ENCODE data around the gene UBE2R2. TPM values are rescaled to one million over a fixed set of nuclear protein-coding genes. Genes with fewer than 3 reads are reported as not detected.
"Not testable (repeated sequence)": the region's sequence is repeated elsewhere in the genome, so short reads cannot be mapped to it uniquely, and the experiment has no call there.

Gene UBE2R2
- total and polyA plus RNA-seq, 2 donors (not counting 1 experiment from before 2014, with no cell fraction given): 23.9 to 57.1 TPM

DNA sequence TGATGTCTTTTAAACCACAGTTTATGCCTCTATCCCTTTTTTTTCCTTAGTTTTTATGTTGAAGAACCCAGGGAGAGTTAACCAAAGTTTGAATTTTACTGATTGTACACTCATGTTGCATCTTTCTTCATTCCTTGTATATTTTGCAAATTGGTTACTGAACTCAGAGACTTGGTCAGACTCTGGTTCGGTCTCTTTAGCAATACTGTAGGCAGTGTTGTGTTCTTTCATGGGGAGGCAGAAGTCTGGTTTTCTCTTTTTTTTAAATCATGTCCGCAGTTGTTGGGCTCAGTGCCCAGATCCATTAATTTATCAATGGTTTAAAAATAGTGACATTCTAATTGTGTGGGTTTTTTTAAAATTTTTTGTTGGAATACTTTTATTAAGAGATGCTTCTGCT, 23.4 kb downstream of the UBE2R2 start:
- H3K27me3 ChIP-seq (ENCODE audit: control insufficient read depth, insufficient read depth, low read length): no peaks in the 10 kb centered on the region
- H3K79me2 ChIP-seq (ENCODE audit: control insufficient read depth, insufficient read depth, low read length): peaks cover 89% of the 10 kb centered on the region
- TF ChIP-seq, protein P1, sequence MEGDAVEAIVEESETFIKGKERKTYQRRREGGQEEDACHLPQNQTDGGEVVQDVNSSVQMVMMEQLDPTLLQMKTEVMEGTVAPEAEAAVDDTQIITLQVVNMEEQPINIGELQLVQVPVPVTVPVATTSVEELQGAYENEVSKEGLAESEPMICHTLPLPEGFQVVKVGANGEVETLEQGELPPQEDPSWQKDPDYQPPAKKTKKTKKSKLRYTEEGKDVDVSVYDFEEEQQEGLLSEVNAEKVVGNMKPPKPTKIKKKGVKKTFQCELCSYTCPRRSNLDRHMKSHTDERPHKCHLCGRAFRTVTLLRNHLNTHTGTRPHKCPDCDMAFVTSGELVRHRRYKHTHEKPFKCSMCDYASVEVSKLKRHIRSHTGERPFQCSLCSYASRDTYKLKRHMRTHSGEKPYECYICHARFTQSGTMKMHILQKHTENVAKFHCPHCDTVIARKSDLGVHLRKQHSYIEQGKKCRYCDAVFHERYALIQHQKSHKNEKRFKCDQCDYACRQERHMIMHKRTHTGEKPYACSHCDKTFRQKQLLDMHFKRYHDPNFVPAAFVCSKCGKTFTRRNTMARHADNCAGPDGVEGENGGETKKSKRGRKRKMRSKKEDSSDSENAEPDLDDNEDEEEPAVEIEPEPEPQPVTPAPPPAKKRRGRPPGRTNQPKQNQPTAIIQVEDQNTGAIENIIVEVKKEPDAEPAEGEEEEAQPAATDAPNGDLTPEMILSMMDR (conservative IDR thresholded peaks at IDR 0.05 in 1 of 2, IDR thresholded peaks at IDR 0.05 in 1 of 2; ENCODE audit: low read depth in 1 of 2, low read length in 2 of 2): no peak
- no peak for TF ChIP-seq EZH2 (IDR thresholded peaks at IDR 0.05; ENCODE audit: low read length, missing control alignments)
- no peak overlapping the region for H2AFZ ChIP-seq (ENCODE audit: low read length)
- peaks cover 14% of the 10 kb centered on the region for H3K4me1 ChIP-seq (ENCODE audit: control insufficient read depth, extremely low read depth, insufficient read depth, low read length)
- H3K36me3 ChIP-seq (ENCODE audit: control insufficient read depth, insufficient read depth, low read length): no peaks in the 10 kb centered on the region
- no peak overlapping the region for H3K4me2 ChIP-seq (ENCODE audit: extremely low read depth, insufficient read depth, low read length)
- DNase-seq (ENCODE audit: low read depth in 2 of 2): peak; percentile 41 to 72
- H4K20me1 ChIP-seq (ENCODE audit: control insufficient read depth, extremely low read depth, insufficient read depth, low read length): no peaks in the 10 kb centered on the region
- no peak overlapping the region for H3K27ac ChIP-seq (ENCODE audit: insufficient read depth, low read length)
- H3K9ac ChIP-seq (ENCODE audit: insufficient read depth, low read length): no peak overlapping the region
- no peak overlapping the region for H3K4me3 ChIP-seq (replicated peaks in 1 of 4; ENCODE audit: control extremely low read depth in 1 of 4, insufficient read depth in 1 of 4, low read depth in 3 of 4, low read length in 4 of 4)
- H3K9me3 ChIP-seq (ENCODE audit: control insufficient read depth, insufficient read depth, low read depth, low read length): no peaks in the 10 kb centered on the region

DNA sequence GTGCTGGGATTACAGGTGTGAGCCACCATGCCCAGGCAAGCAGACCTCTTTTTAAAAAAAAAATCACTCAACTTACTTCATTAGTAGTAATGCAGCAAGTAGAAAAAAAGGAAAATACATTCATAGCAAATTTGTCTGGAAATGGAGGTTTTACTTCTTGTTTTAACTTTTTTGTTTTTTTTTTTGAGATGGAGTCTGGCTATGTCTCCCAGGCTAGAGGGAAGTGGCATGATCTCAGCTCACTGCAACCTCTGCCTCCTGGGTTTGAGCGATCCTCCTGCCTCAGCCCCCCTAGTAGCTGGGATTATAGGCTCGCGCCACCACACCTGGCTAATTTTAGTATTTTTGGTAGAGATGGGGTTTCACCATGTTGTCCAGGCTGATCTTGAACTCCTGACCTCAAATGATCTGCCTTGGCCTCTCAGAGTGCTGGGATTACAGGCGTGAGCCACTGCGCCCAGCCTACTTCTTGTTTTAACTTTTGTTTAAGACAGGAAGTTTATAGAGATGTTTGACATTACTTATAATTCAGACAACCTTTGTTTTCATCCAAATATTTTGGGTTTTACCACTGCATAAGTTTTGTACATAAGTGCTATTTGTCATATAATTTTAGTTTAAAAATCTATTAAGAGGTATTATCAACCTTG, 26.5 kb downstream of the UBE2R2 start:
- Histone ChIP-seq H4K20me1 (ENCODE audit: control insufficient read depth, extremely low read depth, insufficient read depth, low read length) (no peaks in the 10 kb centered on the region), H3K36me3 (ENCODE audit: control insufficient read depth, insufficient read depth, low read length) (no peaks in the 10 kb centered on the region), H3K4me3 (replicated peaks in 1 of 4; ENCODE audit: control extremely low read depth in 1 of 4, insufficient read depth in 1 of 4, low read depth in 3 of 4, low read length in 4 of 4) (no peak overlapping the region), H3K9me3 (ENCODE audit: control insufficient read depth, insufficient read depth, low read depth, low read length) (no peaks in the 10 kb centered on the region), H3K79me2 (ENCODE audit: control insufficient read depth, insufficient read depth, low read length) (peaks cover 90% of the 10 kb centered on the region), H3K4me1 (ENCODE audit: control insufficient read depth, extremely low read depth, insufficient read depth, low read length) (peaks cover 5% of the 10 kb centered on the region), H3K27ac (ENCODE audit: insufficient read depth, low read length) (no peak overlapping the region), H3K4me2 (ENCODE audit: extremely low read depth, insufficient read depth, low read length) (no peak overlapping the region), H3K9ac (ENCODE audit: insufficient read depth, low read length) (no peak overlapping the region), H2AFZ (ENCODE audit: low read length) (no peak overlapping the region), H3K27me3 (ENCODE audit: control insufficient read depth, insufficient read depth, low read length) (no peaks in the 10 kb centered on the region)
- TF ChIP-seq, protein P1 (conservative IDR thresholded peaks at IDR 0.05 in 1 of 2, IDR thresholded peaks at IDR 0.05 in 1 of 2; ENCODE audit: low read depth in 1 of 2, low read length in 2 of 2): no peak
- TF ChIP-seq EZH2 (IDR thresholded peaks at IDR 0.05; ENCODE audit: low read length, missing control alignments): no peak
- DNase-seq (ENCODE audit: low read depth in 2 of 2): no peak

DNA sequence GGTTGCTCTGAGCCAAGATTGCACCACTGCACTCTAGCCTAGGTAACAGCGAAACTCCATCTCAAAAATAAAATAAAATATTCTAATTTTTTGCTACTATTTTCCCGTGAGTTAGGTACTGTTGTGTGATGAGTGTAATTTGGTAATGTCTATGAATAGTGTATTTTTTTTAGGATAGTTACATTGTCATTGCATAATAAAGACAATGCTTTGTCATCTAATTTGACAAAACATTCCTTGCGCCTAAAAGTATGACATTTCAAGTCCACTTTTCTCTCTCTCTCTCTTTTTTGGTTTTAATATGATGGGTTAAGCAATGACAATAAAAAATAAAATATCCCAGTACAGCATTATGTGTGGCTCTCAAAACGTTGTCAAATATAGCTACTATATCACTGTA, 29.3 kb downstream of the UBE2R2 start:
- Histone ChIP-seq H3K4me1 (ENCODE audit: control insufficient read depth, extremely low read depth, insufficient read depth, low read length) (peaks cover 5% of the 10 kb centered on the region), H3K27me3 (ENCODE audit: control insufficient read depth, insufficient read depth, low read length) (no peaks in the 10 kb centered on the region), H4K20me1 (ENCODE audit: control insufficient read depth, extremely low read depth, insufficient read depth, low read length) (peaks cover 5% of the 10 kb centered on the region), H3K4me3 (replicated peaks in 1 of 4; ENCODE audit: control extremely low read depth in 1 of 4, insufficient read depth in 1 of 4, low read depth in 3 of 4, low read length in 4 of 4) (no peak overlapping the region), H3K36me3 (ENCODE audit: control insufficient read depth, insufficient read depth, low read length) (no peaks in the 10 kb centered on the region), H3K4me2 (ENCODE audit: extremely low read depth, insufficient read depth, low read length) (no peak overlapping the region), H3K9me3 (ENCODE audit: control insufficient read depth, insufficient read depth, low read depth, low read length) (no peaks in the 10 kb centered on the region), H3K27ac (ENCODE audit: insufficient read depth, low read length) (no peak overlapping the region), H2AFZ (ENCODE audit: low read length) (no peak overlapping the region), H3K9ac (ENCODE audit: insufficient read depth, low read length) (no peak overlapping the region), H3K79me2 (ENCODE audit: control insufficient read depth, insufficient read depth, low read length) (peaks cover 87% of the 10 kb centered on the region)
- TF ChIP-seq, protein P1 (conservative IDR thresholded peaks at IDR 0.05 in 1 of 2, IDR thresholded peaks at IDR 0.05 in 1 of 2; ENCODE audit: low read depth in 1 of 2, low read length in 2 of 2): no peak
- TF ChIP-seq EZH2 (IDR thresholded peaks at IDR 0.05; ENCODE audit: low read length, missing control alignments): no peak
- DNase-seq (ENCODE audit: low read depth in 2 of 2): no peak

DNA sequence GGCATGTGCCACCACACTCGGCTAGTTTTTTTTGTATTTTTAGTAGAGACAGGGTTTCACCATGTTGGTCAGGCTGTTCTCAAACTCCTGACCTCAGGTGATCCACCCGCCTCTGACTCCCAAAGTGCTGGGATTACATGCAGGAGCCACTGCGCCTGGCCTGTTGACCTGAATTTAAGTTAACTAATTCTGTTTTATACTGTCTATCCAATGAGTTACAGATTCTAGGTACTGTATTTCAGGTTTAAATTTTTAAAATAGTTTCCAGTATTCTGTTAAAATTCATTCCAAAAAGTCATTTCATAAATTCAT, 30.9 kb downstream of the UBE2R2 start:
- DNase-seq (ENCODE audit: low read depth in 2 of 2); H4K20me1 ChIP-seq (ENCODE audit: control insufficient read depth, extremely low read depth, insufficient read depth, low read length): not testable (repeated sequence)

More for the DNA sequence above, 30.9 kb downstream of the UBE2R2 start:
- peaks cover 86% of the 10 kb centered on the region for H3K79me2 ChIP-seq (ENCODE audit: control insufficient read depth, insufficient read depth, low read length)
- not testable (repeated sequence) for H3K4me3 ChIP-seq (replicated peaks in 1 of 4; ENCODE audit: control extremely low read depth in 1 of 4, insufficient read depth in 1 of 4, low read depth in 3 of 4, low read length in 4 of 4); H3K36me3 ChIP-seq (ENCODE audit: control insufficient read depth, insufficient read depth, low read length); H3K27me3 ChIP-seq (ENCODE audit: control insufficient read depth, insufficient read depth, low read length); H3K9ac ChIP-seq (ENCODE audit: insufficient read depth, low read length); H3K27ac ChIP-seq (ENCODE audit: insufficient read depth, low read length); H3K9me3 ChIP-seq (ENCODE audit: control insufficient read depth, insufficient read depth, low read depth, low read length); H3K4me1 ChIP-seq (ENCODE audit: control insufficient read depth, extremely low read depth, insufficient read depth, low read length); H3K4me2 ChIP-seq (ENCODE audit: extremely low read depth, insufficient read depth, low read length); H2AFZ ChIP-seq (ENCODE audit: low read length)

Data from fibroblast of lung (primary cell).